Epithelial cell of esophagus (primary cell): ENCODE data around the gene ZNF324B.
"Not testable (repeated sequence)": the region's sequence is repeated elsewhere in the genome, so short reads cannot be mapped to it uniquely, and the experiment has no call there.

ENCODE experiments used
- DNase-seq: peaks from one replicate; pipeline ENCODE4 v3.0.0; 2010; ENCODE audit warnings: low read depth
- H3K4me3 ChIP-seq: 2 replicates; pipeline ENCODE4 v1.5.1; 2011; ENCODE audit warnings: mild to moderate bottlenecking, low read length, control low read depth
- TF ChIP-seq, protein P1 (sequence below): IDR thresholded peaks from 2 replicates; pipeline ENCODE4 v1.5.1; 2011; ENCODE audit warnings: low read depth, mild to moderate bottlenecking, low read length, control low read depth, inconsistent platforms; ENCODE audit not compliant: insufficient read depth; ENCODE audit errors: missing control alignments

Gene ZNF324B

DNA sequence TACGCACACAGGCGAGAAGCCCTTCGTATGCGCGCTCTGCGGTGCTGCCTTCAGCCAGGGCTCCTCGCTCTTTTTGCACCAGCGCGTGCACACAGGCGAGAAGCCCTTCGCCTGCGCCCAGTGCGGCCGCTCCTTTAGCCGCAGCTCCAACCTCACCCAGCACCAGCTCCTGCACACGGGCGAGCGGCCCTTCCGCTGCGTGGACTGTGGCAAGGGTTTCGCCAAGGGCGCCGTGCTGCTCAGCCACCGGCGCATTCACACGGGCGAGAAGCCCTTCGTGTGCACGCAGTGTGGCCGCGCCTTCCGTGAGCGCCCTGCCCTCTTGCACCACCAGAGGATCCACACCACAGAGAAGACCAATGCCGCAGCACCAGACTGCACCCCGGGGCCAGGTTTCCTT, 4.7 kb downstream of the ZNF324B start:
- no peak overlapping the region for H3K4me3 ChIP-seq
- DNase-seq: no peak
- TF ChIP-seq, protein P1, sequence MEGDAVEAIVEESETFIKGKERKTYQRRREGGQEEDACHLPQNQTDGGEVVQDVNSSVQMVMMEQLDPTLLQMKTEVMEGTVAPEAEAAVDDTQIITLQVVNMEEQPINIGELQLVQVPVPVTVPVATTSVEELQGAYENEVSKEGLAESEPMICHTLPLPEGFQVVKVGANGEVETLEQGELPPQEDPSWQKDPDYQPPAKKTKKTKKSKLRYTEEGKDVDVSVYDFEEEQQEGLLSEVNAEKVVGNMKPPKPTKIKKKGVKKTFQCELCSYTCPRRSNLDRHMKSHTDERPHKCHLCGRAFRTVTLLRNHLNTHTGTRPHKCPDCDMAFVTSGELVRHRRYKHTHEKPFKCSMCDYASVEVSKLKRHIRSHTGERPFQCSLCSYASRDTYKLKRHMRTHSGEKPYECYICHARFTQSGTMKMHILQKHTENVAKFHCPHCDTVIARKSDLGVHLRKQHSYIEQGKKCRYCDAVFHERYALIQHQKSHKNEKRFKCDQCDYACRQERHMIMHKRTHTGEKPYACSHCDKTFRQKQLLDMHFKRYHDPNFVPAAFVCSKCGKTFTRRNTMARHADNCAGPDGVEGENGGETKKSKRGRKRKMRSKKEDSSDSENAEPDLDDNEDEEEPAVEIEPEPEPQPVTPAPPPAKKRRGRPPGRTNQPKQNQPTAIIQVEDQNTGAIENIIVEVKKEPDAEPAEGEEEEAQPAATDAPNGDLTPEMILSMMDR: no peak

DNA sequence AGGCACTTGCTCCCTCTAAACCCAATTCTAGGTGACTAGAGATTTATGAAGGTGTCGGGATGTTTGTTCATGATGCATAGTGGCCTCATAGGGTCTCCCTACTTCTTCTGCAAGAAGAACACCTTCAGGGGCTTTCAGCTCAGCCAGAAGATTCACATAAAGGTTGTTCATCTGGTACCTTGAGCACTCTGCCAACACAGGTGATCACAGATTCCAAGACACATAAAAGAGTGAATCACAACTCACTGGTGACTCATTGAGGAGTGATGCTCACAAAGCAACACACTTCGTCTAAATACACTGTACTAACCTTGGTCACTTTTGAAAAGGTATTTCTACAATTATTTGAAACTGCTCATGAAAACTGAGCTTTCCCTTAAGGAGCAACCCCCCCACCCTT, 8.6 kb downstream of the ZNF324B start:
- peak; percentile 81 for DNase-seq
- TF ChIP-seq, protein P1: no peak
- H3K4me3 ChIP-seq: no peak overlapping the region

DNA sequence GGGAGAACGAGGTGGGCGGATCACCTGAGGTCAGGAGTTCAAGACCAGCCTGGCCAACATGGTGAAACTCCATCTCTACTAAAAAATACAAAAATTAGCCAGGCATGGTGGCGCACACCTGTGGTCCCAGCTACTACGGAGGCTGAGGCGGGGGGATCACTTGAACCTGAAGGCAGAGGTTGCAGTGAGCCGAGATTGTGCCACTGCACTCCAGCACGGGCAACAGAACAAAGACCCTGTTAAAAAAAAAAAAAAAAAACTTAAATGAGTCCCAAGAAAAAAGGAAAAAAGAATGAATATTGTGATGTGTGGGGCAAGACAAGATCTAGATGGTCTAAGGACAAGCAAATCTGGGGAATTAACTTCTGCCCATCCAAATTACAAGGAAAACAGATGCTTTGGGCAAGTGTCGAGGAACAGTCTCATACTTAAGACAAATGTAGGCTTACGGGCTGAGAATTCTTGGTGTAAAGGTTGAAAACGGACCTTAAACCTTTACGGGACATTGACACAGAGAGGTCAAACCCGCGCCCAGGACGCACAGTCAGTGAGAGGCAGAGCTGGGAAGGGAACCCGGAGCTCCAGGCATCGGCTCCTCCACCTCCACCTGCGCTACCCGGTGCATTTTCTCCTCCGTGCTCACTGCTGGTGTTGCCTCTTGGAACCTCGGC, 14.8 kb downstream of the ZNF324B start:
- TF ChIP-seq, protein P1: no peak

DNA sequence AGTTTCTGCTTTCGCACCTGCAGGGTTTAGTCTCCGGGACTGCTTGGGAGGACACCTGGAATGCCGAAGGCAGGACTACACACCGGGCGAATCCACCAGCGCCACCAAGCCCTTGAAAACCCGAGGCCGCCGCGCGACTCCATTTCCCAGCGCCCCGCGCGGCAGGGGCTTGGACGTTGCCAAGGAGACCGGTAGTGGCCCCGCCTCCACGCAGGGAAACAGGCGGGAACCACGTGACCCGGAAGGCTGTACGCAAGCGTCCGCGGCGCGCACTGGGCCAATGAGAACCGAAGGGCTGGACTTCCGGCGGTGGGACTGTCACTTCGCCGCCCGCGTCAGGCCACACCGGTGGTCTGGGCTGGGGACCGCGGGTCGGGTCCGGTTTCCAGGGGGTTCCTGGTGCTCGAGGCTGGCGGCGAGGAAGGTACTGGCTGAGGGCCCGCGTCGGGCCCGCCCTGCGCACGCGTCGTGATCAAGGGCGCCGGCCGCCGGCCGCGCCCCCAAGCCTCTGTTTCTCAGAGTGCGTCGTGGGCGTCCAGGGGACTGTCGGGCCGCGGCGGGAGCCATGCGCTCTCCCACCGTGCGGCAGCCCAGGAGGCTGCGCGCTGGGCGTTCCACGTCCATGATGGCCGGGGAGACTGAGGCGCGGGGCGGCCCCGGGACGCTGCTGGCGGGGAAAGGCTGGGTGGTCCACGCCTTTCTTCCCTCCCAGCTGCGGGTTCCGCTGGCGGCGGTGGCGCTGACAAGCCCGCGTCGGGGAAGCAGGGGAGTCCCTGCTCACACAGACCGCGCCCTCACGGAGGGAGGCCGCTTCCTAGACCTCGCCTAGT, 15.6 kb downstream of the ZNF324B start, which contains the start of gene ZNF324:
Gene ZNF324 (plus strand): TSS at position 321 of the 830 bp plus-strand sequence. CDS start 2,106 bp downstream, outside the sequence.
- TF ChIP-seq, protein P1: no peak
- peak within 1 kb of the TSS; percentile 73 for H3K4me3 ChIP-seq
- peak; percentile 98 for DNase-seq

More for the DNA sequence above, 14.8 kb downstream of the ZNF324B start:
- peak overlapping the region; percentile 73 for H3K4me3 ChIP-seq
- no peak for DNase-seq

DNA sequence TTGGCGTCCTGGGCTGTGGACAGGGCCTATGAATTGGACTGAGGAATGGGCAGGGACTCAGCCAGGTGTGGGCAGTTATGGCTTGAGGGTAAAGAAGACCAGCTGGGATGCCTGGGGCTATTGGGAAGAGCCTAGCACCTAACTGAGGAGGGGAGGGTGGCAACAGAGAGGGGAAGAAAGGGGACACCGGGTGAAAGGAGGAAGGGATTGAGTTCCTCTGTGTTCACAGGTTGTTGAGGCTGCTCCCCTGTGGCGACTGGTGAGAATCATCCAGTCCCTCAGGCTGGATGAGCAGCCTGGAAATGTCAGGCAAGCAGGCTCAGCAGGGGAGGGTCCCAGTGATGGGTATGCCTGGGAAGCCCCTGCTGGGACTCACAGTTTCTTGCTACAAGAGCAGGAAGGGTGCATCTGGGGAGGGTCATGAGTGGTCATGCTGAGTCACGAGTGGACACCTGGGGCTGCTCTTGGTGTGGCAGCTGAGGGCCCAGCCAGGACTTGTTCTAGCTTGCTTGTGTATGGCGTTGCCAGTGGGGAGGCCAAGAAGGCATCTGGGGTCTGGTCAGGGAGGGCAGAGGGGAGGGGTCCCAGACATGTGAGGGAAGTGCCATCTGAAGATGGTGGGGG, 16.9 kb downstream of the ZNF324B start:
- TF ChIP-seq, protein P1: peak; percentile 2
- peak overlapping the region; percentile 27 for H3K4me3 ChIP-seq
- peak; percentile 58 for DNase-seq

DNA sequence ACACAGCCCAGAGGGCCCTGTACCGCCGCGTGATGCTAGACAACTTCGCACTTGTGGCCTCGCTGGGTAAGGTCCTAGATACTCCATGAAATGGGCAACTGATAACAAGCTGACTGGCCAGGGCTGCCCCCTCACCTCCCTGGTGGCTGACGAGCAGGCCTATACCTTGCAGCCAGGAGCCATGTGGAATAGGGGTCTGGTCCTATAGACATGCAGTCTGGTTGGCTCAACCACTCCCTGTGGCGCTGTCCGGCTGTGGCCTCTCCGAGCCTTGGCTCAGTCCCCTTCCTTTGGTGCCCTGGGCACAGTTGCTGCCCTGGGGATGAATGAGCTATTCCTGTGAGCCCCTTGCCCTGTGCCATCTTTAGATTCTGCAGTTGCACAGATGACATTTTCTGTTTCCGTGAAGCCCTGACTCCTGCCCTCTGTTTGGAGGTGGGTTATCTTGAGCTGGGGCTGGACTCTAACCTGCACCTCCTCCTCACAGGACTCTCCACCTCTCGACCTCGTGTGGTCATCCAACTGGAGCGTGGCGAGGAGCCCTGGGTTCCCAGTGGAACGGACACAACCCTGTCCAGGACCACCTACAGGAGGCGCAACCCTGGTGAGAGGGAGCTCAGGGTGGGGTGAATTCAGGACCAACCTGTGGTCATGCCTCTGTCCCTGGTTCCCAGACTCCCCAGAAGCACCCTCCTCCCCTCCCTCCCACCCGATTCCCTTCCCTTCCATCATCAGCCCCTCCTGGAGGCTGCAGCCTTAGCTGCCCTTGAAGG, 18.0 kb downstream of the ZNF324B start:
- TF ChIP-seq, protein P1: no peak
- DNase-seq: no peak
- H3K4me3 ChIP-seq: no peak overlapping the region

DNA sequence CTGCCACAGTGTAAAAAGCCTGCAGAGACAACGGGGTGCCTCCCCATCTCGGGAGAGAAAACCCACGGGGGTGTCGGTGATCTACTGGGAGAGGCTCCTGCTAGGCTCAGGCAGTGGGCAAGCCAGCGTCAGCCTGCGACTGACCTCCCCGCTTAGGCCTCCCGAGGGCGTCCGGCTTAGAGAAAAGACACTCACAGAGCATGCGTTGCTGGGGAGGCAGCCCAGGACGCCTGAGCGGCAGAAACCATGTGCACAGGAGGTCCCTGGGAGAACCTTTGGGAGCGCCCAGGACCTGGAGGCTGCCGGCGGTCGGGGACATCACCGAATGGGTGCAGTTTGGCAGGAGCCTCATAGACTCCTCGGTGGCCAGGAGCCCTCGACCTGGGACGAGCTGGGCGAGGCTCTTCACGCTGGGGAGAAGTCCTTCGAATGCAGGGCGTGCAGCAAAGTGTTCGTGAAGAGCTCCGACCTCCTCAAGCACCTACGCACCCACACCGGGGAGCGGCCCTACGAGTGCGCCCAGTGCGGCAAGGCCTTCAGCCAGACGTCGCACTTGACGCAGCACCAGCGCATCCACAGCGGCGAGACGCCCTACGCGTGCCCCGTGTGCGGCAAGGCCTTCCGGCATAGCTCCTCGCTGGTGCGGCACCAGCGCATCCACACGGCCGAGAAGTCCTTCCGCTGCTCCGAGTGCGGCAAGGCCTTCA, 19.6 kb downstream of the ZNF324B start:
- not testable (repeated sequence) for DNase-seq

More for the DNA sequence above, 19.6 kb downstream of the ZNF324B start:
- not testable (repeated sequence) for H3K4me3 ChIP-seq
